Small intestine (tissue), 7 donors: ENCODE results near the gene SETBP1. TPM values are rescaled to one million over a fixed set of nuclear protein-coding genes. Genes with fewer than 3 reads are reported as not detected.
A peak's percentile ranks its signal among the peaks of the same experiment; 100 is the strongest.

Experiments
- DNase-seq, 2 donors: peaks; one replicate each; pipeline versions ENCODE4 v3.0.0 to v3.0.0-alpha.2; 2013
- FAIRE-seq: peaks from 2 replicates; lab custom pipeline; 2012; peaks lifted over from hg19 to GRCh38; lab: Jason Lieb, UNC
- H3K27ac ChIP-seq, 3 donors: one replicate each; pipeline ENCODE4 v1.5.1; 2013; ENCODE audit warnings: low read length in 2 of 3, mild to moderate bottlenecking in 2 of 3, control low read depth in 1 of 3, inconsistent platforms in 1 of 3, low read depth in 1 of 3, moderate library complexity in 1 of 3
- H3K27me3 ChIP-seq, 3 donors: one replicate each; pipeline ENCODE4 v1.6.1; 2013; ENCODE audit warnings: low read length in 3 of 3, inconsistent platforms in 1 of 3; ENCODE audit not compliant: control insufficient read depth in 3 of 3, insufficient read depth in 3 of 3
- H3K36me3 ChIP-seq, 3 donors: one replicate each; pipeline ENCODE4 v1.6.1; 2013; ENCODE audit warnings: low read length in 3 of 3, inconsistent platforms in 1 of 3, low read depth in 1 of 3, mild to moderate bottlenecking in 1 of 3, moderate library complexity in 1 of 3; ENCODE audit not compliant: control insufficient read depth in 3 of 3, insufficient read depth in 2 of 3
- H3K4me1 ChIP-seq, 3 donors: one replicate each; pipeline ENCODE4 v1.6.1; 2013; ENCODE audit warnings: low read length in 2 of 3, inconsistent platforms in 1 of 3, low read depth in 1 of 3, mild to moderate bottlenecking in 1 of 3, moderate library complexity in 1 of 3; ENCODE audit not compliant: control insufficient read depth in 3 of 3, insufficient read depth in 2 of 3
- H3K4me3 ChIP-seq, 3 donors: one replicate each; pipeline ENCODE4 v1.5.1; 2013; ENCODE audit warnings: low read length in 3 of 3, control low read depth in 1 of 3, inconsistent platforms in 1 of 3, low read depth in 1 of 3, mild to moderate bottlenecking in 1 of 3, moderate library complexity in 1 of 3
- H3K9me3 ChIP-seq, 2 donors: one replicate each; pipeline ENCODE4 v1.6.1; 2013; ENCODE audit warnings: low read depth in 1 of 2, low read length in 1 of 2; ENCODE audit not compliant: control insufficient read depth in 2 of 2, insufficient read depth in 1 of 2
- WGBS, 3 donors: extraction: QIAGEN DNeasy Blood & Tissue Kit; methylation state at CpG; one replicate each; pipeline ENCODE4 v1.1.7; 2013; 5-methylcytosine and 5-hydroxymethylcytosine counted together
- polyA plus RNA-seq, 4 donors: library from polyadenylated mRNA; stranded (reverse) in 3 of 4; unstranded in 1 of 4; fragments of 200-250 nt in 3 of 4; fragments of 120-200 nt in 1 of 4; gene quantifications; one replicate each; pipeline versions ENCODE4 v1.2.1 to v1.2.3, GENCODE V29; 2013
- donor health status: healthy with polysubstance abuse.
- donor health status: control.
- donor health status: control.
- donor health status: Bipolar disorder and iron deficiency.
- donor health status: healthy.

The SETBP1 gene
- polyA plus RNA-seq, 4 donors = 0.54 to 5.8 (median 1.8) TPM; not detected in 1

DNA sequence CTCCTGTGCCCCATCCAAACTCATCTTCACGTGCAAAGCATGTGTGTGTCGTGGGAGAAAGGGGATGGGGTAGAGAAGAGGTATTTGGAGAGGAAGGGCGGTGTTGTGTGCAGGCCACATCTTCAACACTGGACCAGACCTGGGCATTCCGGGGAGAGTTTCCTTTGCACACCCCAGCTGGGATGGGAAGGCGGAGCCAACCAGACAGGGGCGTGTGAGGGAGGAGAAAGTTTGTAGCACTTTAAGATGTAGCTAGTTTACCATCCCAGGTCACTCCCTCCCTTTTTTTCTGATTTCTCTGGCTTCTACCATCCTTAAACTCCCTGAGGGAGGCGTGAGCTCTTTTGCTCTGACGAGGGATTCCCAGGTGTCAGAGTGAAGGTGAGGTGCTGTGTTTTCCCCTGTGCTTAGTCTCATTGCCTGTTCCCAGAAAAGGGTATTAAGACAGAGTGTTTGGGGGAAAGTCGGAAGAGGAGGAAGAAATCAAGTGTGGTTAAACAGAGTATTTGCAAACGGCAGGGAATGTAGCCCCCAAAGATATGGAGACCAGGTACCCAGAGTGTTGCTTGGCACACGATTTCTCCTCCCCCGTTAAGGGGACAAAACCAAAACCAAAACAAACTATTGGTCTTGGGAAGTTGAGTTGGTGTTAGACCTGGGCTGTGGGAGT lies 1.6 kb downstream of the SETBP1 start:
- FAIRE-seq (no peak), DNase-seq (no peak)
- Histone ChIP-seq H3K9me3 (no peaks in the 10 kb centered on the region), H3K36me3 (no peaks in the 10 kb centered on the region), H3K27me3 (peaks cover 0 to 2% (median 0%) of the 10 kb centered on the region in 3 donors), H3K27ac (peak overlapping the region in 2 of 3 donors; percentile 37 to 57), H3K4me1 (peaks cover 0 to 6% (median 5%) of the 10 kb centered on the region in 3 donors), H3K4me3 (peak overlapping the region in 1 of 3 donors; percentile 72)
- 48 to 67% (median 65%) methylated on average over 11 to 12 of the region's 12 CpGs for WGBS, 3 donors

DNA sequence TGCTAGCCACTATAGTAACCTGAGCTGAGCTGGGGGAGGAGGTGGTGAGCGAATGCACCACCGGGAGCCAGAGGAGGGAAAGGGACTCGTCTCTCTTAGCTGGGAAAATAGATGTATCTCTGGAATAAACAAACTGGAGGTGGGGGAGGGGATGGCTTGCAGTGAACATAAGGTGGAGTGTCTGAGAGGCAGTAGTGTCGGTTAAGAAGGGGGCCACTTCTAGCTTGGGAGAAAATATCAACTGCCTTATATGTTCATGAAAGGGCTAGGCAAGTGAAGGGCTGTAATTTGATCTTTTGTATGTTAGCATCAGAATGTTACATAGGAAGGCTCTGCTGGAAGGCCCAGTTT lies 2.2 kb downstream of the SETBP1 start:
- H3K4me1 ChIP-seq = peaks cover 0 to 6% (median 5%) of the 10 kb centered on the region in 3 donors
- no peaks in the 10 kb centered on the region for H3K36me3 ChIP-seq
- no peak for FAIRE-seq

DNA sequence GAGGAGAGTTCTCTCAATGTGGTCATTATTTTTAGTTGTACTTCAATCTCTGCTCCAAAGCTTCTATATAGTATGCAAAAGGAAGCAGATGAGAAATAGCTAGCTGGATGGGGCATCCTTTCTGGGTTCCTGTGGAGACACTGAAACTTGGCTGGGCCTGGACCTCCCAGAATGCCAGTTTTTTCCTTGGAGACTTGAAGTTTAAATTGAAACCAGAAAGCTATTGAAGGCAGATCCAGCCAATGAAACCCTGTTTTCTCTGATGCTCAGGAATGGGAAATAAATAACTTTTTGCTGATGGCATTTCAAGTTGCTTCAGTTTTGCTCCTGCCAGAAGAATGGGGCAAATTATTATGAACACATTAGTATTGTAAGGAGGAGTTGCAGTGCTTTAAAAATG lies 2.9 kb downstream of the SETBP1 start:
- no peaks in the 10 kb centered on the region for H3K9me3 ChIP-seq
- H3K27me3 ChIP-seq = peaks cover 0 to 2% (median 0%) of the 10 kb centered on the region in 3 donors
- no peaks in the 10 kb centered on the region for H3K36me3 ChIP-seq
- no peak overlapping the region for H3K4me3 ChIP-seq
- no peak for DNase-seq
- FAIRE-seq = no peak
- peaks cover 0 to 5% (median 5%) of the 10 kb centered on the region in 3 donors for H3K4me1 ChIP-seq
- H3K27ac ChIP-seq = peak overlapping the region in 1 of 3 donors; percentile 38

More for the DNA sequence above, 2.2 kb downstream of the SETBP1 start:
- peak overlapping the region in 2 of 3 donors; percentile 37 to 57 for H3K27ac ChIP-seq
- H3K9me3 ChIP-seq = no peaks in the 10 kb centered on the region
- peak in 1 of 2 donors; percentile 19 for DNase-seq
- 54 to 89% (median 79%) methylated on average over 4 of the region's 4 CpGs for WGBS, 3 donors
- peaks cover 0 to 2% (median 0%) of the 10 kb centered on the region in 3 donors for H3K27me3 ChIP-seq
- no peak overlapping the region for H3K4me3 ChIP-seq

DNA sequence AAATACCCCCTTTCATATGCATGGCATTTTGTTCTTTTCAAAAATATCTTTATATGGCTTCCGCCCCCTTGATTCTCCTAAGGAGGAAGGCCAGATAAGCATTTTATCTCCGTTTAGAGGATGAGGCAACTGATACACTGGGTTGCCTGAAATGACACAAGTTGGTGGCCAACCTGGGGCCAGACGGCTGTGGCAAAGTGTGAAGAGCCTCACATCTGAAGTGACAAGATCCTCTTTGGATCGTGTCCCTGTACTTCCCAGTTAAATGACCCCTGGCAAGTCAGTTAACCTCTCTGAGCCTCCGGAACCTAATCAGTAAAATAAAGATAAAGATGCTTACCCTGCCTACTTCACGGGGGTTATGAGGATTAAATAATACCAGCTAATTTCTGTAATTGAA lies 4.6 kb downstream of the SETBP1 start:
- no peak for FAIRE-seq
- peaks cover 0 to 2% (median 0%) of the 10 kb centered on the region in 3 donors for H3K27me3 ChIP-seq
- H3K4me1 ChIP-seq = peaks cover 0 to 5% (median 4%) of the 10 kb centered on the region in 3 donors
- no peak overlapping the region for H3K27ac ChIP-seq
- DNase-seq = no peak
- WGBS, 3 donors = 46 to 72% (median 65%) methylated on average over 6 of the region's 6 CpGs
- H3K4me3 ChIP-seq = no peak overlapping the region
- no peaks in the 10 kb centered on the region for H3K9me3 ChIP-seq
- no peaks in the 10 kb centered on the region for H3K36me3 ChIP-seq

DNA sequence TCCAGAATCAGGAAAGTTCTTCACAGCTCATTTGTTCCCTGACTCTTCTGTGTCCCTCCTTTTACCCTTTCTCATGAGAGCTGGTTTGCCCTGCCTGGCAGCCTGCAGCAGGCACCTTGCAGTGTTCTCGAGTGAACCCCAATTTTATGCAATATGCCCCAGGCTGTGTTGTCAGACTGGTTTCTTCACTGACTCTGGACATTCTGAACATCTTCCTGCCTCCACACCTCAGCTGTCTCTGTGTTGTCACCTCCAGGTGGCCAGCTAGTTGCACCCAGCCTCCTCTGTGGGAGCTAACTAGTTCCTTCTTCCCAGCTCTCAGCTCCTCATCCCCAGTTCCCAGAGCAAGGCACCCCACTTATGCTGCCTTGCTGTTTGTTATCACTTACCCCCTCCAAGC lies 5.5 kb downstream of the SETBP1 start:
- no peaks in the 10 kb centered on the region for H3K36me3 ChIP-seq

DNA sequence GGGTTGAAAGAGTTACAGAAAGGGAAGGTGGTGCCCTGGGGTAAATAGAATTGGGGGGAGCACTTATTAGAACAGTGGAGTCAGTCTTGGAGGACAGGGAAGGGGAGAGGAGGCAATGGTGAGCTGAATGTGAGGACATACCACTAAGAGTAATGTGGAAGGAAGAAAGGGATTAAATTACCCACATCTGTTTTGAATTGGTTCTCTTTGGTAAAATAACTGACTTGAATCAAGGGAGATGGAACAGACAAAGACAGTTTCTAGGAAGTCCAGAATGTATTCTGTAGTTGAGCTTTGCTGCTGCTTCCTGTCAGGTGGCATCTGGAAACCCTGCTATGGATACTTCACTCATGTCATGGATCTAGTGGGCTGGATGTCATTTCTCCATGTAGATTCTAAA lies 6.7 kb downstream of the SETBP1 start:
- Histone ChIP-seq H3K9me3 (no peaks in the 10 kb centered on the region), H3K27me3 (no peaks in the 10 kb centered on the region), H3K4me1 (peaks cover 0 to 14% (median 5%) of the 10 kb centered on the region in 3 donors), H3K36me3 (no peaks in the 10 kb centered on the region), H3K4me3 (no peak overlapping the region), H3K27ac (no peak overlapping the region)
- no peak for FAIRE-seq
- DNase-seq = no peak

More for the DNA sequence above, 5.5 kb downstream of the SETBP1 start:
- H3K9me3 ChIP-seq = no peaks in the 10 kb centered on the region
- DNase-seq = no peak
- peaks cover 0 to 6% (median 5%) of the 10 kb centered on the region in 3 donors for H3K4me1 ChIP-seq
- no peak for FAIRE-seq
- no peak overlapping the region for H3K27ac ChIP-seq
- H3K27me3 ChIP-seq = no peaks in the 10 kb centered on the region
- WGBS, 3 donors = 22 to 72% (median 65%) methylated on average over 1 of the region's 1 CpG
- H3K4me3 ChIP-seq = no peak overlapping the region

DNA sequence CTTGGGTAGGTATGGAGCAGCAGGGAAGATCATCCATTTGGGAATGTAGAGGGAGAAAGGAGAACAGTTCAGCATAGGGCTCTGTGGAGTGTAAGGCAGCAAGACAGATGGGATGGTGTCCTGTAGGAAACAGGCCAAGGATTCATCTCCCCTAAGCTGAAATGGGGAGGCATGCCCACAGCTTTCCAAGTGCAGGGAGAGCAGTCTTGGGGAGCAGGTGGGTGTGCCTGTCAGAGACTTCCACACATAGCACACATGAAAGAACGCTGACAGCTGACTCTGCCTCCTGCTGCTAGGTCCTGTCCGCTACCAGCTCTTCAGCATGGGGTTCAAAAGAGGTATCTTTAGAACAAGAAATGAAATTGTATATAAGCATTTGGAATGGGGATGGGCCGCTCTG lies 9.0 kb downstream of the SETBP1 start:
- no peaks in the 10 kb centered on the region for H3K36me3 ChIP-seq
- H3K4me1 ChIP-seq = peaks cover 0 to 10% (median 0%) of the 10 kb centered on the region in 3 donors
- WGBS, 3 donors = 89 to 96% (median 95%) methylated on average over 3 of the region's 3 CpGs
- H3K27ac ChIP-seq = no peak overlapping the region
- DNase-seq (no peak), FAIRE-seq (no peak)
- H3K27me3 ChIP-seq = no peaks in the 10 kb centered on the region
- no peak overlapping the region for H3K4me3 ChIP-seq
- H3K9me3 ChIP-seq = no peaks in the 10 kb centered on the region

DNA sequence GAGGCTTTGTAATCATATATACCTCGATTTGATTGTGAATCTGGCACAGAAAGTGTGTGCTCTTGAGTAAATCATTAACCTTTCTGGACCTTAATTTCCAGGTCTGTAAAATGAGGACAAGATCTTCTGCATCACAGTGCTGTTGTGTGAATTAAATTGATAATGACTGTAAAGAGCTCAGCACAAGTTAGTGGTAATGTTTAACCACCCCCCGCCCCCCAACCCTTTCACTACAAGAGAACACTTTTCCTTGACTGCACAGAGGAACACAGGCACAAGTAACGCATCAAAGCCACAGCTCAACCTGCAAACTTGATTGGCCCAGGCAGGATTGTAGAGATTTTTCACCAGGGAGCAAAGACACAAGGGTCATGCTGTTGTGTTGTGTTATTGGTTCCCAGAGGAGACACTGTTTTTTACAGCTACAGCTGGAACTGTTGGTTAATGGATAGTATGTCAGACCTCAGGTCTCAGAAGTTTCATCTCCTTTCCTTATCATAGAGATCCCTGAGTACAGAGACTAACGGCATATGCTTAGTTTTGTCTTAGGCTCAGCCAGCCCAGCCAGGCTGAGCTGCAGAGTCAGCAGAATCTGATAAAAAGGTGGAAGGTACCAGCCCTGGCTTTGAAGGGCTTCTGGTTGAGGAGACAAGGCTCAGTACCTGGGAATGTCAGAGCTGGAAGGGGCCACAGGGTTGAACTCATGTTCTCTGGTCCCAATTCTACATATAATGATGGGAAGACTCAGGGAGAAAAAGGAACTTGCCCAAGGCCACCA lies 10.6 kb downstream of the SETBP1 start:
- DNase-seq (peak; percentile 24 to 43), FAIRE-seq (no peak)
- H3K27me3 ChIP-seq = no peaks in the 10 kb centered on the region
- peaks cover 0 to 10% (median 0%) of the 10 kb centered on the region in 3 donors for H3K4me1 ChIP-seq
- H3K36me3 ChIP-seq = no peaks in the 10 kb centered on the region
- H3K4me3 ChIP-seq = no peak overlapping the region
- H3K9me3 ChIP-seq = no peaks in the 10 kb centered on the region
- no peak overlapping the region for H3K27ac ChIP-seq
- WGBS, 3 donors = 16 to 64% (median 34%) methylated on average over 4 of the region's 4 CpGs
